Lung (tissue), 12 donors: ENCODE data around the gene ABCC4. TPM values are rescaled to one million over a fixed set of nuclear protein-coding genes. Genes with fewer than 3 reads are reported as not detected.

Experiments
- ATAC-seq: fragments of 200-7000 bp; cut with Tn5 transposase; one replicate; pipeline ENCODE4 v1.9.1; 2020; ENCODE audit warnings: moderate number of reproducible peaks; ENCODE audit not compliant: insufficient read depth, low FRiP score
- DNase-seq, 3 donors: peaks; one replicate each; pipeline ENCODE4 v3.0.0-alpha.2; 2013 to 2017
- H3K27ac ChIP-seq, 2 donors: one replicate each; pipeline ENCODE4 v1.5.1; 2013; ENCODE audit warnings: mild to moderate bottlenecking in 2 of 2, moderate library complexity in 2 of 2, control low read depth in 1 of 2, inconsistent platforms in 1 of 2, low read depth in 1 of 2, low read length in 1 of 2
- H3K27me3 ChIP-seq, 3 donors: one replicate each; pipeline ENCODE4 v1.5.1; 2013; ENCODE audit warnings: low read length in 2 of 3; ENCODE audit not compliant: control insufficient read depth in 3 of 3, insufficient read depth in 3 of 3
- H3K36me3 ChIP-seq, 4 donors: one replicate each; pipeline ENCODE4 v1.5.1; 2013; ENCODE audit warnings: low read length in 4 of 4, mild to moderate bottlenecking in 1 of 4, moderate library complexity in 1 of 4; ENCODE audit not compliant: control insufficient read depth in 4 of 4, insufficient read depth in 4 of 4
- H3K4me1 ChIP-seq, 5 donors: one replicate each; pipeline ENCODE4 v1.5.1; 2013; ENCODE audit warnings: low read length in 5 of 5, mild to moderate bottlenecking in 2 of 5, moderate library complexity in 1 of 5; ENCODE audit not compliant: control insufficient read depth in 5 of 5, insufficient read depth in 5 of 5
- H3K4me3 ChIP-seq: one replicate; pipeline ENCODE4 v1.5.1; 2013; ENCODE audit warnings: mild to moderate bottlenecking, control low read depth, moderate library complexity
- H3K9ac ChIP-seq, 2 donors: one replicate each; pipeline ENCODE4 v1.5.1; 2013; ENCODE audit warnings: low read length in 2 of 2, control low read depth in 1 of 2; ENCODE audit not compliant: insufficient read depth in 1 of 2
- H3K9me3 ChIP-seq, 4 donors: one replicate each; pipeline ENCODE4 v1.5.1; 2013; ENCODE audit warnings: low read length in 3 of 4, mild to moderate bottlenecking in 1 of 4, moderate library complexity in 1 of 4; ENCODE audit not compliant: control insufficient read depth in 4 of 4, insufficient read depth in 3 of 4
- WGBS, 2 donors: extraction: QIAGEN DNeasy Blood & Tissue Kit; methylation state at CpG; one replicate each; pipeline ENCODE4 v1.1.7; 2013; 5-methylcytosine and 5-hydroxymethylcytosine counted together
- polyA plus RNA-seq, 2 donors: library from polyadenylated mRNA; stranded (reverse); fragments of 200-250 nt; gene quantifications; one replicate each; pipeline ENCODE4 v1.2.1, GENCODE V29; 2013
- total RNA-seq, 2 donors: library from RNA; depleted of rRNA in 1 of 2; stranded (reverse); fragments of >200 nt in 1 of 2; gene quantifications; one replicate each; pipeline ENCODE4 v1.2.1, GENCODE V29; 2014 to 2021
- TF ChIP-seq, protein P1 (sequence below): IDR thresholded peaks from 2 replicates; pipeline ENCODE4 v1.5.1; 2012; ENCODE audit warnings: mild to moderate bottlenecking; ENCODE audit errors: control extremely low read depth, extremely low read depth
- donor health status: control.
- donor health status: control.
- donor health status: Bipolar disorder and iron deficiency.
- donor health status: healthy.
- donor health status: DM: yes; HTN: yes; CAD: no.

The ABCC4 gene
- total and polyA plus RNA-seq, 4 donors = 7.1 to 38.7 (median 20.6) TPM

DNA sequence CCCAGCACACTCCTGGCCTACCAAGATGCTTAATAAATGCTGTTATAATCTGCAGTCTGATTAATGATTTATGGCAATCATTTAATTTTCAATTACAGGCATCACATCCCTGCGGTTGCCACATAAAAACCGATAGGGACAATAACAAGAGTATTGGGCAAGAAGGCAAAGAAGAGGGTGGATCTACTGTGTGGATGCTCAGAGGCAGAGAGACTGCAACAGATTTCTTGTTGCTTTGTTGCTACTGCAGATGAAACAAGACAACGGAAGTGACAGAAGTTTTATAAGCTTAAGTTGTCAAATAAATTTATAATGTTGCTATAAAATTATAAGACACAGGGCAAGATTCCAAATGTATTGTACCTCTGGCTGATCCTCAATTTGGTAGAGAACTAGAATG, 154.8 kb downstream of the ABCC4 start:
- Histone ChIP-seq H3K36me3 (peaks cover 0 to 3% (median 0%) of the 10 kb centered on the region in 4 donors), H3K27me3 (no peaks in the 10 kb centered on the region), H3K27ac (no peak overlapping the region), H3K4me1 (peaks cover 0 to 12% (median 0%) of the 10 kb centered on the region in 5 donors), H3K9me3 (no peaks in the 10 kb centered on the region), H3K4me3 (no peak overlapping the region), H3K9ac (no peak overlapping the region)
- ATAC-seq (no peak), DNase-seq (no peak)
- TF ChIP-seq, protein P1, sequence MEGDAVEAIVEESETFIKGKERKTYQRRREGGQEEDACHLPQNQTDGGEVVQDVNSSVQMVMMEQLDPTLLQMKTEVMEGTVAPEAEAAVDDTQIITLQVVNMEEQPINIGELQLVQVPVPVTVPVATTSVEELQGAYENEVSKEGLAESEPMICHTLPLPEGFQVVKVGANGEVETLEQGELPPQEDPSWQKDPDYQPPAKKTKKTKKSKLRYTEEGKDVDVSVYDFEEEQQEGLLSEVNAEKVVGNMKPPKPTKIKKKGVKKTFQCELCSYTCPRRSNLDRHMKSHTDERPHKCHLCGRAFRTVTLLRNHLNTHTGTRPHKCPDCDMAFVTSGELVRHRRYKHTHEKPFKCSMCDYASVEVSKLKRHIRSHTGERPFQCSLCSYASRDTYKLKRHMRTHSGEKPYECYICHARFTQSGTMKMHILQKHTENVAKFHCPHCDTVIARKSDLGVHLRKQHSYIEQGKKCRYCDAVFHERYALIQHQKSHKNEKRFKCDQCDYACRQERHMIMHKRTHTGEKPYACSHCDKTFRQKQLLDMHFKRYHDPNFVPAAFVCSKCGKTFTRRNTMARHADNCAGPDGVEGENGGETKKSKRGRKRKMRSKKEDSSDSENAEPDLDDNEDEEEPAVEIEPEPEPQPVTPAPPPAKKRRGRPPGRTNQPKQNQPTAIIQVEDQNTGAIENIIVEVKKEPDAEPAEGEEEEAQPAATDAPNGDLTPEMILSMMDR = no peak
- 67 to 80% methylated on average over 3 of the region's 3 CpGs for WGBS, 2 donors

DNA sequence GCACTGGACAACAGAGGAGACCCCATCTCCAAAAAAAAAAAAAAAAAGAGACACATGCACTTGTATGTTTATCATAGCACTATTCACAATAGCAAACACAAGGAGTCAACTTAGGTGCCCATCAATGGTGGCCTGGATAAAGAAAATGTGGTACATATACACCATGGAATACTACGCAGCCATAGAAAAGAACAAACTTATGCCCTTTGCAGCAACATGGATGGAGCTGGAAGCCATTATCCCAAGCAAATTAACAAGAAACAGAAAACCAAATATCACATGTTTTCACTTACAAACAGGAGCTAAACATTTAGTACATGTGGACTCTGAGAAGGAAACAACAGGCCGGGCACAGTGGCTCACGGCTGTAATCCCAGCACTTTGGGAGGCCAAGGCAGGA, 155.7 kb downstream of the ABCC4 start:
- H3K9me3 ChIP-seq = no peaks in the 10 kb centered on the region
- no peak overlapping the region for H3K4me3 ChIP-seq
- no peak for DNase-seq
- peaks cover 0 to 12% (median 0%) of the 10 kb centered on the region in 5 donors for H3K4me1 ChIP-seq
- TF ChIP-seq, protein P1 = no peak
- ATAC-seq = no peak
- H3K9ac ChIP-seq = no peak overlapping the region
- 97 to 99% methylated on average over 3 of the region's 3 CpGs for WGBS, 2 donors
- no peaks in the 10 kb centered on the region for H3K27me3 ChIP-seq
- no peak overlapping the region for H3K27ac ChIP-seq
- H3K36me3 ChIP-seq = peaks cover 0 to 3% (median 0%) of the 10 kb centered on the region in 4 donors

GRCh38 chr13:95140502-95140901, 160.7 kb downstream of the ABCC4 start:
- Histone ChIP-seq H3K4me1 (peaks cover 0 to 11% (median 2%) of the 10 kb centered on the region in 5 donors), H3K27me3 (no peaks in the 10 kb centered on the region), H3K27ac (no peak overlapping the region), H3K9me3 (no peaks in the 10 kb centered on the region), H3K4me3 (no peak overlapping the region), H3K36me3 (peaks cover 0 to 4% (median 2%) of the 10 kb centered on the region in 4 donors), H3K9ac (no peak overlapping the region)
- DNase-seq (no peak), ATAC-seq (no peak)
- WGBS, 2 donors = 94% methylated on average over 3 of the region's 3 CpGs
- TF ChIP-seq, protein P1 = no peak
